Hepatocyte (in vitro differentiated cells): ENCODE measurements around the gene LPP. TPM values are rescaled to one million over a fixed set of nuclear protein-coding genes. Genes with fewer than 3 reads are reported as not detected.
A peak's percentile ranks its signal among the peaks of the same experiment; 100 is the strongest.

Experiments
- DNase-seq: peaks from one replicate; pipeline ENCODE4 v3.0.0-alpha.2; 2016; ENCODE audit warnings: low spot score
- H2AFZ ChIP-seq: fragments of 200-600 bp; sonication (generic); 2 replicates; pipeline ENCODE4 v1.6.0; 2016; ENCODE audit warnings: antibody characterized with exemption, mild to moderate bottlenecking
- H3K27ac ChIP-seq: fragments of 200-600 bp; sonication (generic); 2 replicates; pipeline ENCODE4 v1.5.1; 2016; ENCODE audit warnings: mild to moderate bottlenecking
- H3K27me3 ChIP-seq: fragments of 200-600 bp; sonication (generic); 2 replicates; pipeline ENCODE4 v1.6.1; 2016
- H3K36me3 ChIP-seq: fragments of 200-600 bp; sonication (generic); replicated peaks from 2 replicates; pipeline ENCODE4 v1.5.1; 2016; ENCODE audit warnings: low read depth; ENCODE audit not compliant: insufficient read depth
- H3K4me1 ChIP-seq: fragments of 200-600 bp; sonication (generic); 2 replicates; pipeline ENCODE4 v1.5.1; 2016; ENCODE audit warnings: mild to moderate bottlenecking, moderate library complexity; ENCODE audit not compliant: insufficient read depth
- H3K4me2 ChIP-seq: fragments of 200-600 bp; sonication (generic); 2 replicates; pipeline ENCODE4 v1.6.0; 2016
- H3K4me3 ChIP-seq: fragments of 200-600 bp; sonication (generic); 2 replicates; pipeline ENCODE4 v1.5.1; 2016; ENCODE audit warnings: mild to moderate bottlenecking
- H3K79me2 ChIP-seq: fragments of 200-600 bp; sonication (generic); 2 replicates; pipeline ENCODE4 v1.6.0; 2017; ENCODE audit warnings: mild to moderate bottlenecking
- H3K9me2 ChIP-seq: fragments of 200-600 bp; sonication (generic); replicated peaks from 2 replicates; pipeline ENCODE4 v1.6.0; 2017; ENCODE audit warnings: mild to moderate bottlenecking; ENCODE audit not compliant: insufficient read depth
- H3K9me3 ChIP-seq: fragments of 200-600 bp; sonication (generic); 2 replicates; pipeline ENCODE4 v1.5.1; 2016; ENCODE audit warnings: low read depth, mild to moderate bottlenecking
- H4K20me1 ChIP-seq: fragments of 200-600 bp; sonication (generic); 2 replicates; pipeline ENCODE4 v1.6.0; 2016; ENCODE audit warnings: mild to moderate bottlenecking; ENCODE audit not compliant: insufficient read depth, poor library complexity, severe bottlenecking
- CTCF ChIP-seq: fragments of 200-600 bp; sonication (generic); IDR thresholded peaks from 2 replicates; pipeline ENCODE4 v1.5.1; 2016; ENCODE audit warnings: antibody characterized with exemption, mild to moderate bottlenecking; ENCODE audit not compliant: poor library complexity
- EZH2 ChIP-seq: fragments of 200-600 bp; sonication (generic); IDR thresholded peaks from 2 replicates; pipeline ENCODE4 v1.6.1; 2016; ENCODE audit warnings: antibody characterized with exemption, mild to moderate bottlenecking, borderline replicate concordance
- EZH2phosphoT487 ChIP-seq: fragments of 200-600 bp; sonication (generic); IDR thresholded peaks from one replicate; pipeline ENCODE4 v1.6.1; 2018; ENCODE audit warnings: antibody characterized with exemption, mild to moderate bottlenecking, low read depth, moderate library complexity; ENCODE audit not compliant: unreplicated experiment, severe bottlenecking
- WGBS: methylation state at CpG from one replicate; pipeline ENCODE4 v1.1.6; 2016; ENCODE audit warnings: low lambda C conversion rate; ENCODE audit errors: missing lambda C conversion rate; 5-methylcytosine and 5-hydroxymethylcytosine counted together
- polyA plus RNA-seq: library from polyadenylated mRNA; unstranded; fragments of >200 nt; fragmentation: Nextera tagmentation; extraction: Ambion mirVana; gene quantifications from 2 replicates; pipeline ENCODE4 v1.2.1, GENCODE V29; 2016
- total RNA-seq: library from RNA; depleted of rRNA; stranded (reverse); fragments of >200 nt; gene quantifications from 2 replicates; pipeline ENCODE4 v1.2.3, GENCODE V29; 2014

LPP gene
- total and polyA plus RNA-seq, 2 experiments from 2014 or later: 53.2 to 73.8 TPM

DNA sequence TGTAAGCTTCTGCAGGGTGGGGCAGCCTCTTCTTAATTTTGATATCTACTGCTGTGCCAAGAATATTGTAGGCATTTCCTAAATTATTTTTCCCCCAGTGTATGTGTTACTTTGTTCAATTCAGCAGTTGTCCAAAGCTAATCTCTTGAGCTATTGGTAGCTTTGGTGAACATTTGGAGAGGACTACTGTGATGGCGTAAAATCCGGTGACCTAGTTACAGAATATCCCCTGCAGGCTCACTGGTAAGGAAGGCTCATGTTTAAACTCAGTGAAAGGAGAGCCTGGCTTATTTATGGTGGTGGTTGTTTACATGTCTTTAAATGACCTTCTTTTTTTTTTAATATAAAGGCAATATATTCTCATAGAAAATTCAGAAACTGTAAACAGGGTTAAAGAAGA, 105.6 kb downstream of the LPP start:
- H3K4me2 ChIP-seq: no peak overlapping the region
- TF ChIP-seq CTCF (no peak), EZH2 (no peak), EZH2phosphoT487 (no peak)
- H3K4me1 ChIP-seq: peaks cover 22% of the 10 kb centered on the region

DNA sequence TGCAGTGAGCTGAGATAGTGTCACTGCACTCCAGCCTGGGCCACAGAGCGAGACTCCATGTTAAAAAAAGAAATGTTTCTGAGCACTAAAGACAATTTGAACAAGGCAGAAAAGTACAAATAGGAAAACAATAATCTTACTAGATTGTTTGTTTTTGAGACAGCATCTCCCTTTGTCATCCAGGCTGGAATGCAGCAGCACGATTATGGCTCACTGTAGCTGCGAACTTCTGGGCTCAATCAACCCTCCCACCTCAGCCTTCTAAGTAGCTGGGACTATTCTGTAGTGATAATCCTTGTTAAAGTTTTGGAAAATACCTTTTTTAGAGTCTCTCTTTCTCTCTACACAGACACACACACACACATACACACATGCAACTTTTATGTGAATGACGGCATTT, 107.1 kb downstream of the LPP start:
- TF ChIP-seq EZH2 (no peak), EZH2phosphoT487 (no peak), CTCF (no peak)
- Histone ChIP-seq H3K79me2 (peaks cover 84% of the 10 kb centered on the region), H3K27me3 (no peaks in the 10 kb centered on the region), H3K4me2 (no peak overlapping the region), H3K36me3 (no peaks in the 10 kb centered on the region), H3K9me2 (no peaks in the 10 kb centered on the region), H4K20me1 (no peaks in the 10 kb centered on the region), H3K9me3 (no peaks in the 10 kb centered on the region), H3K27ac (no peak overlapping the region), H3K4me3 (no peak overlapping the region), H3K4me1 (peaks cover 36% of the 10 kb centered on the region), H2AFZ (no peak overlapping the region)
- DNase-seq: no peak
- WGBS: 84% methylated on average over 4 of the region's 4 CpGs

More for the DNA sequence above, 105.6 kb downstream of the LPP start:
- peaks cover 92% of the 10 kb centered on the region for H3K79me2 ChIP-seq
- H3K9me3 ChIP-seq: no peaks in the 10 kb centered on the region
- no peaks in the 10 kb centered on the region for H3K36me3 ChIP-seq
- H2AFZ ChIP-seq: no peak overlapping the region
- no peaks in the 10 kb centered on the region for H4K20me1 ChIP-seq
- DNase-seq: no peak
- no peak overlapping the region for H3K27ac ChIP-seq
- 84% methylated on average over 2 of the region's 2 CpGs for WGBS
- no peaks in the 10 kb centered on the region for H3K27me3 ChIP-seq
- no peaks in the 10 kb centered on the region for H3K9me2 ChIP-seq
- H3K4me3 ChIP-seq: no peak overlapping the region

GRCh38 chr3:188262488-188262887, 108.5 kb downstream of the LPP start:
- Histone ChIP-seq H3K36me3 (no peaks in the 10 kb centered on the region), H3K4me3 (no peak overlapping the region), H3K4me2 (no peak overlapping the region), H3K4me1 (peaks cover 48% of the 10 kb centered on the region), H3K79me2 (peaks cover 80% of the 10 kb centered on the region), H4K20me1 (no peaks in the 10 kb centered on the region), H2AFZ (no peak overlapping the region), H3K27ac (peak overlapping the region; percentile 90), H3K9me2 (no peaks in the 10 kb centered on the region), H3K27me3 (no peaks in the 10 kb centered on the region), H3K9me3 (no peaks in the 10 kb centered on the region)
- WGBS: 88% methylated on average over 5 of the region's 5 CpGs
- TF ChIP-seq EZH2: no peak
- no peak for TF ChIP-seq EZH2phosphoT487
- TF ChIP-seq CTCF: no peak
- no peak for DNase-seq
